ENCODE data around the gene KCNG4. TPM values are rescaled to one million over a fixed set of nuclear protein-coding genes. Genes with fewer than 3 reads are reported as not detected.

KCNG4 gene
- total RNA-seq, 1 experiment from 2014 or later, result not detected

Other genes starting within 250 kb of the KCNG4 start
- gene SLC38A8, start 197.2 kb downstream of the KCNG4 start, total RNA-seq (2014; rRNA removed; shearing (Covaris generic); ENCODE audit: low replicate concordance), result not detected in 2 replicates
- 57.3 and 66.2 TPM in 2 replicates for gene MBTPS1, start 123.1 kb downstream of the KCNG4 start, total RNA-seq (2014; rRNA removed; shearing (Covaris generic); ENCODE audit: low replicate concordance)
- 5.0 and 7.0 TPM in 2 replicates for gene HSDL1, start 94.8 kb downstream of the KCNG4 start, total RNA-seq (2014; rRNA removed; shearing (Covaris generic); ENCODE audit: low replicate concordance)
- not detected in 2 replicates for gene DNAAF1, start 94.7 kb downstream of the KCNG4 start, total RNA-seq (2014; rRNA removed; shearing (Covaris generic); ENCODE audit: low replicate concordance)
- gene TAF1C, start 53.0 kb downstream of the KCNG4 start, total RNA-seq (2014; rRNA removed; shearing (Covaris generic); ENCODE audit: low replicate concordance), result 10.3 and 16.6 TPM in 2 replicates
- gene ADAD2, start 48.9 kb downstream of the KCNG4 start, total RNA-seq (2014; rRNA removed; shearing (Covaris generic); ENCODE audit: low replicate concordance), result not detected in 2 replicates
- gene WFDC1, start 54.9 kb upstream of the KCNG4 start, total RNA-seq (2014; rRNA removed; shearing (Covaris generic); ENCODE audit: low replicate concordance), result 0.40 TPM in 1 of 2 replicates, not detected in the other
- not detected in 2 replicates for gene ATP2C2, start 128.5 kb upstream of the KCNG4 start, total RNA-seq (2014; rRNA removed; shearing (Covaris generic); ENCODE audit: low replicate concordance)